Stimulated activated CD8-positive, alpha-beta memory T cell treated with anti-CD3 and anti-CD28 coated beads, Interleukin-7, amount 100 ng/mL, for 4 hours (primary cell): ENCODE measurements around the gene ZNF587B.
"Not testable (repeated sequence)": the region's sequence is repeated elsewhere in the genome, so short reads cannot be mapped to it uniquely, and the experiment has no call there.

Experiments
- DNase-seq, 2 donors: peaks; one replicate each; pipeline ENCODE4 v3.0.0-alpha.2; 2020; ENCODE audit warnings: low read depth in 2 of 2

The ZNF587B gene

DNA sequence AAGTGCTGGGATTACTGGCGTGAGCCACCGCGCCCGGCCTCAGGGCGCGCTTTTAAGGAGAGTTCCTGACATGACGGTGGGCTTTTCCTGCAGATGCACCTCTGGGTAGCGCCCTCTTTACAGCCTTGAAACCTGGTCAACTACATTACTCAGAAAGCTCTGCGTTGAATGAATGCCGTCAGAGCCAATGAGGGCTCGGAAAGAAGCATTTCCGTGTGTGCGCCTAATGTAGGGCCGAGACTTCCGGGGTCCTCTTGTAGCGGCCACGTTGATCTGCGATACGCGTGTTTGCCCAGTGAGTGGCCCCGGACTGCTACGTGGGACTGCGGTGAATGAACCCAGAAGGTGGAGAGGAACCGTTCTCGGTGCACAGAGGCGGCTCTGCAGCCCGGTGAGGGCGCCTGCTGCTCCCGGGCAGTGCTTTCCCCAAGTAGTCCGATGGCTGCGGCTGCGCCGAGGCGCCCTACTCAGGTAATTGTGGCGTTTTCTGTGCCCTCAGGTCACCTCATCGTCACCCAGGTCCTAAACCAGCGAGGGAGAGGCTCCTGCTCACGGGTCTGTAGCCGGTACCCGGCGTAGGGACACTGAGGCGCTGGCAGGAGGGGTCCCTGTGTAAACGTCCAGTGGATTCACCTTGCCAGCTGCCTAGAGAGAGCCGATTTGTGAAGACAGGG is 10.5 kb upstream of the ZNF587B start:
- peak; percentile 67 to 74 for DNase-seq

DNA sequence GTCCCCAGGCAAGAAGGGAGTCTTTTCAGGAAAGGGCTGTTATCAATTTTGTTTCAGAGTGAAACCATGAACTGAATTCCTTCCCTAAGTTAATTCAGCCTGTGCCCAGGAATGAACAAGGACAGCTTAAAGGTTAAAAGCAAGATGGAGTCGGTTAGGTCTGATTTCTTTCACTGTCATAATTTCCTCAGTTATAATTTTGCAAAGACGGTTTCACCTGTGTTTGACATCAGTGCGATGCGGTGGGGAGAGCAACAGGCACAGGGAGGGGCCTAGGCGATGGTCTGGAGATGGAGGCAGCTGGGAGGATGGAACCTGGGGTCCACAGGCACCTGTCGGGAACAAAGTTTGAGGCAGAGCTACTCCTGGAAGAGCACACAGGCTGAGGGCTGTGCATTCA is 9.5 kb upstream of the ZNF587B start:
- no peak for DNase-seq

GRCh38 chr19:57821095-57821494 is 9.0 kb upstream of the ZNF587B start:
- DNase-seq = not testable (repeated sequence)

DNA sequence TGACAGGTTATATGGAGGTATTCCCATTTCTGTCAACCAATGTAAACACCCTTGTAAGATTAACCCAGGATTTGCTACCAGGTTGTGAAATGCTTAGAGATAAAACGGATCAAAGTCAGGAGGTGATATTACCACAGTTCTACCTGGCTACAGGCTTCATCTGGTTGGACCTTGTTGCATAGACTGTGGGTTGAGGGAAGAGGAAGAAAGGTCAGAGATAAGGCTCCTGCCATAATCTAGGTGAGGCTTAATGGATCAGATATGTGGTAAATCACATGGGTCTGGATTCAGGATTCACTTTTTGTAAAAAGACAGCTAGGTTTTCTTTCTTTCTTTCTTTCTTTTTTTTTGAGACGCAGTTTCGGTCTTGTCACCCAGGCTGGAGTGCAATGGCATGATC is 8.6 kb upstream of the ZNF587B start:
- not testable (repeated sequence) for DNase-seq

DNA sequence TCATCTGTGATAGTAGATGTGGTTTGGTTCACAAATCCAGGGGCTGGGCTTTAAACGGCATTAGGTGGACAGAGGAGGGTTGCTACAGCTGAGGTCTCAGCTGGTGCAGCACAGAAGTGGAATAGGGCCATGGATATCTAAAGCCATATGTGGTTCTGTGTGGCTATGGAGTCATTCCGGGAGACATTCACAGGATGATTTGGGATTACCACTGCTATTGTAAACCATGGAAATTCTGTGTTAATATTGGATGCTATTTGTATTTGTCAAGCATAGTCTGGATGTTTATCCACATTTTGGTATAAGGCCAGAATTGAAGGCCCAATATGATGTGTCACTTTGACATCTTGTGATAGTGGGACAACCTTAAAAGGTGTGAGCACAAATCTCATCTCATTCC is 6.9 kb upstream of the ZNF587B start:
- not testable (repeated sequence) for DNase-seq

DNA sequence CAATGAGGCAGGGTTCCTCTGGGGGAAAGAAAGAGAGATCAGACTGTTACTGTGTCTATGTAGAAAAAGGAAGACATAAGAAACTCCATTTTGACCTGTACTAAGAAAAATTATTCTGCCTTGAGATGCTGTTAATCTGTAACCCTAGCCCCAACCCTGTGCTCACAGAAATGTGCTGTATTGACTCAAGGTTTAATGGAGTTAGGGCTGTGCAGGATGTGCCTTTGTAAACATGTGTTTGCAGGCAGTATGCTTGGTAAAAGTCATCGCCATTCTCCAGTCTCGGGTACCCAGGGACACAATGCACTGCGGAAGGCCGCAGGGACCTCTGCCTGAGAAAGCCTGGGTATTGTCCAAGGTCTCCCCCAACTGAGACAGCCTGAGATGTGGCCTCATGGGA is 6.5 kb upstream of the ZNF587B start:
- not testable (repeated sequence) for DNase-seq

GRCh38 chr19:57825511-57825910 is 4.6 kb upstream of the ZNF587B start:
- no peak for DNase-seq

DNA sequence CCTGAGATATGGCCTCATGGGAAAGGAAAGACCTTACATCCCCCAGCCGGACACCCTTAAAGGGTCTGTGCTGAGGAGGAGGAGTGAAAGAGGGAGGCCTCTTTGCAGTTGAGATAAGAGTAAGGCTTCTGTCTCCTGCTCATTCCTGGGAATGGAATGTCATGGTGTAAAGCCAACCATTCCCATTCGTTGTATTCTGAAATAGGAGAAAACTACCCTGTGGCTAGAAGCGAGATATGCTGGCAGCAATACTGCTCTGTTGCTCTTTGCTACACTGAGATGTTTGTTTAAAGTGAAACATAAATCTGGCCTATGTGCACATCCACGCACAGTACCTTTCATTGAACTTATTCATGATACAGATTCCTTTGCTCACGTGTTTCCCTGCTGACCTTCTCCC is 783 bp upstream of the ZNF587B start:
- no peak for DNase-seq

DNA sequence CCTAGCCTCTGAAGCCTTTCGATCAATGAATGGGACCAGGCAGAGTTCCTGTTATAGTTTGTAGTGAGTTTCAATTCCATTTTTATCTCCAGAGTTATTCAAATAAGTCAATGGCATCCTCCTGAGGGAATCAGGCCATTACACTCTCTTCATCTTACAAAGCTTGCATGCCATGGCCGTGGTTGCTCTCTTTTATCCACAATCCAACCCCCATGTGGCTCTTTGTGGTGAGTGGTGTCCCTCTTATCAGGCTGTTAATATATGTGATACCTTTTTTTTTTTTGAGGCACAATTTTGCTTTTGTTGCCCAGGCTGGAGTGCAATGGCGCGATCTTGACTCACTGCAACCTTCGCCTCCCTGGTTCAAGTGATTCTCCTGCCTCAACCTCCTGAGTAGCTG is 6.9 kb downstream of the ZNF587B start:
- not testable (repeated sequence) for DNase-seq

DNA sequence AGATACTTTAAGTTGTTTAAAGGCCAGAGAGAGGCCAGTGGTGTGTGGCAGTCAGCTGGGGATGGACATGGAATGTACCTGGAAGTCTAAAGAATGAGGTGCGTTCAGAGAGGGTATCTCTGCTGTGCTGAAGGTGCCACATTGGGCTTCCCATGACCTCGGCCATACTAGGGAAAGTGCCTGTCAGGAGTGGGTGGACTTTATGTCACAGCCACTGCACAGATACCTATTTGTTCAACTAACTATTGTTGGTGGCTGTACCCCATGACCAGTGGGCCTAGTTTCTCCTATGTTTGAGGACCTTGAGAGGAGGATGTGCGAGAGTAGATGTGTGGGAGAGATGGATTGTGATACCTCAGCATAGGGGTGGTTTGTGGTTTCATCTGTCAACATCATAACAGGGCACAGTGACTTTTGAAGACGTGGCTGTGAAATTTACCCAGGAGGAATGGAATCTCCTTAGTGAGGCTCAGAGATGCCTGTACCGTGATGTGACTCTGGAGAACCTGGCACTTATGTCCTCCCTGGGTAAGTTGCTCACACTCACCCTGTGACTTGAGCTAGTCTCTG is 8.6 kb downstream of the ZNF587B start:
- not testable (repeated sequence) for DNase-seq

DNA sequence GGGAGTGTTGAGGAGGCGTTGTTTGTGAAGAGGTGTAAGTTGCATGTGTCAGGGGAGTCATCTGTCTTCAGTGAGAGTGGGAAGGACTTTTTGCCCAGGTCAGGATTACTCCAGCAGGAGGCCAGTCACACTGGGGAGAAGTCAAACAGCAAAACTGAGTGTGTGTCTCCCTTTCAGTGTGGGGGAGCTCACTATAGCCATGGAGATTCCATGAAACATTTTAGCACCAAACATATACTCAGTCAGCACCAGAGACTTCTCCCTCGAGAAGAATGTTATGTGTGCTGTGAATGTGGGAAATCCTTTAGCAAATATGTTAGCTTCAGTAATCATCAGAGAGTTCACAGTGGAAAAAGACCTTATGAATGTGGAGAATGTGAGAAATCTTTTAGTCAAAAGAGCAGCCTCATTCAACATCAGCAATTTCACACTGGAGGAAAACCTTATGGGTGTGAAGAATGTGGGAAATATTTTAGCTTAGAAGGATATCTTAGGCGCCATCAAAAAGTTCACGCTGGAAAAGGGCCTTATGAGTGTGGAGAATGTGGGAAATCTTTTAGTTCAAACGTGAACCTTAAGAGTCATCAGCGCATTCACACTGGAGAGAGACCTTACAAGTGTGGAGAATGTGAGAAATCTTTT is 11.1 kb downstream of the ZNF587B start:
- no peak for DNase-seq

GRCh38 chr19:57847164-57847563 is 17.1 kb downstream of the ZNF587B start:
- not testable (repeated sequence) for DNase-seq

- not testable (repeated sequence) for DNase-seq
Observed at GRCh38 chr19:57849162-57849665, 19.1 kb downstream of the ZNF587B start.

- DNase-seq = peak; percentile 71 to 75
Observed at GRCh38 chr19:57849666-57850473, 19.8 kb downstream of the ZNF587B start, which contains the start of gene ZNF587. Gene ZNF587, plus strand, starts transcription at chr19:57849859. Its CDS starts 180 bp downstream, at chr19:57850039.

DNA sequence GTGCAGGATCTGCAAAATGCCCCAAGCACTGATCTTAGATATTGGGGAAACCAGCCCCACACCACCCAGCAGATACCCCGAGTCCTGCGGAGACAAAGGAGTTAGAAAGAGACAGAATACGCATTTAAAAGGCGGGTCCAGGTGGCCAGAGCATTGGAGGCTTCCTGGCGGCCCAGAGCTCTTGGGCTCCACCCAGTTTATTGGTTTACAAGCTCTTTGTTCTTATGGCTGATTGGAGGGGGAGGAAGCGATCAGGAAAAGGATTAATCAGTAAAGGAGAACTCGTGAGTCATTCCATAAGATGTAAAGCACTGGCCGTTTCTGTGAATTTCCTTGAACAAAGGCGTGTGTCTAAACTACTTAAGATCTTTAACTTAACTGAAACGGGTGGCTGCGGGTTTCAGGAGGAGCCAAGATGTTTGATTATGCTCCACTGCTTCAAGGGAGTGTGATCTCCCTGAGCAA is 20.5 kb downstream of the ZNF587B start:
- no peak for DNase-seq

GRCh38 chr19:57851812-57852603 is 21.9 kb downstream of the ZNF587B start:
- DNase-seq = not testable (repeated sequence)

DNA sequence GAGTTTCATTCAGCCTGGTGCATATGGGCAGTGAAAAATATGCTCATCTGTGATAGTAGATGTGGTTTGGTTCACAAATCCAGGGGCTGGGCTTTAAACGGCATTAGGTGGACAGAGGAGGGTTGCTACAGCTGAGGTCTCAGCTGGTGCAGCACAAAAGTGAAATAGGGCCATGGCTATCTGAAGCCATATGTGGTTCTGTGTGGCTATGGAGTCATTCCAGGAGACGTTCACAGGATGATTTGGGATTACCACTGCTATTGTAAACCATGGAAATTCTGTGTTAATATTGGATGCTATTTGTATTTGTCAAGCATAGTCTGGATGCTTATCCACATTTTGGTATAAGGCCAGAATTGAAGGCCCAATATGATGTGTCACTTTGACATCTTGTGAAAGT is 24.0 kb downstream of the ZNF587B start:
- DNase-seq = not testable (repeated sequence)

DNA sequence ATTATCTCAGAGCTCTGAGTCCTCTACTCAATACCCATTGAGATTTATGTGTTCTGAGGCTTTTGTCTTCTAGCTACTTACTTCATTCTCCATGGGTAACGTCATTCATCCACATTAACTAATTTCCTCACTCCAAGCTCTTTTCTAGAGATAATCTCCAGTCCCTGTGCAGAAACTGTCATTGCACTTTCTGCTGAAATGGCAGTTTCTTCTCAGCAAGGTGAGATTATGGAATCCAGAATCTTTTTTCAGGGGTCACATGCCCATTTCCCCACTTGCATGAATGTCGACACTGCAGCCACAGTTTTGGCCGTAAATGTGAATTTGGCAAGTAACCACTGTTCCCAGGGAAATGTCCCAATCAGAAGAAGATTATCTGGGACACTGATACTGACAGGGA is 32.3 kb downstream of the ZNF587B start:
- DNase-seq = not testable (repeated sequence)

GRCh38 chr19:57867868-57868492 is 37.9 kb downstream of the ZNF587B start:
- no peak for DNase-seq

DNA sequence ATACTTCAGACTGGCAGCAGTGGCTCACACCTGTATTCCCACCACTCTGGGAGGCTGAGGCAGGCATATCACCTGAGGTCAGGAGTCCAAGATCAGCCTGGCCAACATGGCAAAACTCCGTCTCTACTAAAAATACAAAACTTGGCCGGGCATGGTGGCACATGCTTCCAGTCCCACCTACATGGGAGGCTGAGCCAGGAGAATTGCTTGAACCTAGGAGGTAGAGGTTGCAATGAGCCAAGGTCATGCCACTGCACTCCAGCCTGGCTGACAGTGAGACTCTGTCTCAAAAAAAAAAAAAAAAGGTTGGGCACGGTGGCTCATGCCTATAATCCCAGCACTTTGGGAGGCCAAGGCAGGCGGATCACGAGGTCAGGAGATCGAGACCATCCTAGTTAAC is 39.6 kb downstream of the ZNF587B start:
- not testable (repeated sequence) for DNase-seq

DNA sequence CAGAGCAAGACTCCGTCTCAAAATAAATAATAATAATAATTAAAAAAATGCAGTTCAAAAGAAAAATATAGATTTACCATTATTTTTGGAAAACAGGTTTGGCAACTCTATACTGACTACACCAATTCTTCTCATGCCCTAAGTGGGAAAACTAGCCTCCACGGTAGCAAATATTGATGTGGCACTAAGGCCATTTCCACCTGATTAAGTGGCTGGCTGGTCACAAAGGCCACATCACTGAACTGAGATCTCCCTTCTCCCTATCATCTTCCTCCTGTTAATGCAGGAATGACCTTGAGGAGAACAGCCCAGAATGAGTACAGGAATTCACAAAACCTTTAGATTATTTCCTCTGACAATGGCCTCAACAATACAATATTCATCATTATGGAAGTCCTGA is 40.1 kb downstream of the ZNF587B start:
- DNase-seq = no peak
